KOPT-K1 (cell line): ENCODE measurements around the gene C1QTNF12.
"Not testable (repeated sequence)": the region's sequence is repeated elsewhere in the genome, so short reads cannot be mapped to it uniquely, and the experiment has no call there.

Experiments used
- H3K27ac ChIP-seq: fragments of 200-600 bp; sonication (generic); 2 replicates; pipeline ENCODE4 v1.5.1; 2016; ENCODE audit warnings: antibody characterized with exemption, mild to moderate bottlenecking, low read depth, low read length; ENCODE audit not compliant: poor library complexity, severe bottlenecking
- H3K36me3 ChIP-seq: fragments of 200-600 bp; sonication (generic); 2 replicates; pipeline ENCODE4 v1.5.1; 2017; ENCODE audit warnings: antibody characterized with exemption, mild to moderate bottlenecking, low read length, moderate library complexity; ENCODE audit not compliant: insufficient read depth
- H3K9me3 ChIP-seq: fragments of 200-600 bp; sonication (generic); 2 replicates; pipeline ENCODE4 v1.5.1; 2017; ENCODE audit warnings: antibody characterized with exemption, low read length, mild to moderate bottlenecking; ENCODE audit not compliant: insufficient read depth, poor library complexity, severe bottlenecking

The C1QTNF12 gene

GRCh38 chr1:1255611-1256010 is 9.1 kb upstream of the C1QTNF12 start:
- no peak overlapping the region for H3K27ac ChIP-seq
- H3K36me3 ChIP-seq = peaks cover 81% of the 10 kb centered on the region
- H3K9me3 ChIP-seq = no peaks in the 10 kb centered on the region

DNA sequence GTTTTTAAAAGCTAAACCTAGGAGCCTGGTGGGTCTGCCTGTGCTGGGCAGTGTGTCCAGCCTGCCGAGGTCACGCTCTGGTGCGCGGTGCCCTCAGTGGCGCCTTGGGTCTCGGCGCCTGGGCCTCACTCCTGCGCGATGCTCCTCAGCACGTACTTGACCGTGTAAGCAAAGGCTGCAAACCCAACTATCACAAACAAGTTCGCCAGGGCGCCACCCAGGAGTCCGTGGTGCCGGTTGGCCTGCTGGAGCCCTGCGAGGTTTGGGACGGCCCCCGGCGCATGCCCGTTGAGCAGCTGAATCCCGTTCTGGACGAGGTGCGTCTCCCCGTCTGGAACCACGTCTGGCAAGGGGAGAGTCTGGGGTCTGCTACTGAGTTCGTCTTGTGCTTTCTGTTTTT is 8.6 kb upstream of the C1QTNF12 start:
- Histone ChIP-seq H3K9me3 (no peaks in the 10 kb centered on the region), H3K36me3 (peaks cover 76% of the 10 kb centered on the region), H3K27ac (no peak overlapping the region)

GRCh38 chr1:1254667-1254998 is 8.1 kb upstream of the C1QTNF12 start:
- Histone ChIP-seq H3K9me3 (no peaks in the 10 kb centered on the region), H3K36me3 (peaks cover 71% of the 10 kb centered on the region), H3K27ac (no peak overlapping the region)

DNA sequence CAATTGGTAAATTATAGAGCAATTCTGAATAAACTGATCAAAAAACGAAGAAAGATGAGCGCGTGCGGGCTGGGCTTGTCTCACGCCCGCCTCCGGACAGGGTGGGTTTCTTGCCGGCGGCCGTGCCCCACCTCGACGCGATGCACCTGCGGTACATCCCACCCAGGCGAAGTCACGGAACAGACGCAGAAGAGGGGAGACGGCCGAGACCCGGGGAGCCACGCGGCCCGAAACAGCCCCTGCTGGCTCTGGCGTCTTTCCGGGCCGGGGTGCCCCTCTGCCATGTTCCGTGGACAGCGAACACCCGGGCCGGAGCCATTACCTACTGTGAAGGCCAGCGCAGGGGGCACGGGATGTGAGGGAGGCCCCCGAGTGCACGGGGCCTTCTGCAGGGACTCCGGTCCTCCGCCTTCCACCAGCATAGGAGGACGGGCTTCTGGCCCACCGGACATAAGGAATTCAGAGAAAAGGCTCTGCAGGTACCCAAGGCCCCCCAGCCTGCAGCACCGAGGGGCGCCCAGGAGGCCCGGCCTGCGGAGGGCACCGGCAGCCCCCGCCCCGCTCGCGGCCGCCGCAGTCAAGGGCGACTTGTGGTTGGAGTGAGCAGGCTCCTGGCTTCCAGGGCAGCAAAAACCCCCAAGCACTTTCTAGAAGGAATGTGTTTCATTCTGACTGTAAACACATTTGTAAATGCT is 7.6 kb upstream of the C1QTNF12 start:
- Histone ChIP-seq H3K36me3 (peaks cover 66% of the 10 kb centered on the region), H3K9me3 (no peaks in the 10 kb centered on the region), H3K27ac (no peak overlapping the region)

DNA sequence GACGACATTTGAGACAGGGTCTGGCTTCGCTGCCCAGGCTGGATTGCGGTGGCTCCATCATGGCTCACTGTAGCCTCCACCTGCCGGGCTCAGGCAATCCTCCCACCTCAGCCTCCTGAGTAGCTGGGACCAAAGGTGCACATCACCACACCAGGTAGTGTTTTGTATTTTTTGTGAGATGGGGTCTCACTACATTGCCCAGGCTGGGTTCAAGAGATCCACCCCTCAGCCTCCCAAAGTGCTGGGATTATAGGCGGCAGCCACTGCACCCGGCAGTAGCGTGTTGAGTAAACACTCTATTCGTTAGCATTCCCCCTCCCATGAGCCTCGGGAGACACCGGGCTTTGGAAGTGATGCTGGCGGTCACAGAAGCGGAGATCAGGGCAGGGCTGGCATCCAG is 6.8 kb upstream of the C1QTNF12 start:
- Histone ChIP-seq H3K36me3 (peaks cover 58% of the 10 kb centered on the region), H3K9me3 (no peaks in the 10 kb centered on the region), H3K27ac (no peak overlapping the region)

DNA sequence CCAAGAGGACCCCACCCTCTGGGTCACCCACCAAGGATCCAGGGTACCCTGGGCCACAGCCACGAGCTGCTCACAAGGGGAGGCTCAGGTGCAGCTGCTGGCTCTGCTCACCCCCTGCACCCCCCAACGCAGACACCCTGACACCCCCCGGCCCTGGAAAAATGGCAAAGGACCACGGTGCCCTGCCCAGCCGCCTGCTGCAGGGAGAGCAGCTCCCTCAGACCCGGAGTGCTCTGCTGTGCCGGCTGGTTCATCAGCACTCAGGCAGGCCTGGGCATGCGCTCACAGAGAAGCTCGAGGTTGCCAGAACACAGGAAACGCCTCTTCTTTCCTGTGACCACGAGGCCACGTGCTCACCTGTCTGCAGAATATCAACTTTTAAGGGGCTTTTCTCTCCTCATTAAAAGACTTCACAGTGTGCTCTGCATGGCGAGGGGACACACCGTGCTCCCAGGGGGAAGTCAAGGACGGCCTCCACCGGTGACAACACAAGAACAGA is 4.3 kb upstream of the C1QTNF12 start:
- Histone ChIP-seq H3K27ac (peak overlapping the region; percentile 62), H3K36me3 (peaks cover 36% of the 10 kb centered on the region), H3K9me3 (no peaks in the 10 kb centered on the region)

GRCh38 chr1:1248009-1248913 is 1.7 kb upstream of the C1QTNF12 start:
- H3K36me3 ChIP-seq = peaks cover 10% of the 10 kb centered on the region; the same call in 1 of the 2 replicates
- not testable (repeated sequence) for H3K27ac ChIP-seq, H3K9me3 ChIP-seq

GRCh38 chr1:1247341-1247913 is 905 bp upstream of the C1QTNF12 start:
- Histone ChIP-seq H3K36me3 (0 out of 2 replicates have a peak, but pooled peaks cover 2% of the 10 kb centered on the region), H3K9me3 (no peaks in the 10 kb centered on the region), H3K27ac (no peak overlapping the region)

DNA sequence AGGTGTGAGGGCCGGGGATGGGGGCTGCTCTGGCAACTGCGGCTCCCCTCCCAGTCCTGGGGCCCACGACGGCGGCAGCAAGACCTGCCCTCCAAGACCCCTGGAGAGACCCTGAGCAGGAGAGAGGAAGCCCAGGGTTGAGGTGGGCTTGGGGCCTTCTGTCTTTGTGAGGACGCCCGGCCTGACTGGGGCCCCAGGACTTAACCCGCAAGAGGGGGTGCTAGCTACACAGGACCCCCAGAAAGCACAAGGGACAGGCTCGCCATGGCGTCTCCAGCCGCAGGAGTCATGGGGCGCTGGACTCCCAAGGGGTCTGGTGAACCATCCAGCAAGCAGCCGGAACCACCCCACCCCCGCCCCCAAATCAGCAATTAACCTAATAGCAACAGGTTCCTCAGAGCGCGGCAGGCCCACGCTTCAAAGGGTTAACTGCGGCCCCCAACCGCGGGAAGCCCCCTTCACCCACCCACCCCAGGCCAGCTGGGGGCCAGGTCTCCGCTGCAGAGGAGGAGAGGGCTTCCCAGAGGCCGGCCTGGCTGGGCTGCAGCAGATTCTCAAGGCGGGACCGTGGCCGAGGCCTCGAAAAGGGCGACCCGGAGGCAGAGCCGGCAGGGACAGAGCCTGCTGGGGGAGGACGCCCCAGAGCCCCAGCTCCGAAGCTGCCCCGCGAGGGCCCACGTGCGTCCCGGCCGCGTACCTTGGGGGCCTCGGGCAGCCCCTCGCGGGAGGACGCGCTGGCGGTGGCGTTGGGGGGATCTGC is 525 bp downstream of the C1QTNF12 start:
- no peaks in the 10 kb centered on the region for H3K36me3 ChIP-seq
- no peak overlapping the region for H3K27ac ChIP-seq
- H3K9me3 ChIP-seq = no peaks in the 10 kb centered on the region

DNA sequence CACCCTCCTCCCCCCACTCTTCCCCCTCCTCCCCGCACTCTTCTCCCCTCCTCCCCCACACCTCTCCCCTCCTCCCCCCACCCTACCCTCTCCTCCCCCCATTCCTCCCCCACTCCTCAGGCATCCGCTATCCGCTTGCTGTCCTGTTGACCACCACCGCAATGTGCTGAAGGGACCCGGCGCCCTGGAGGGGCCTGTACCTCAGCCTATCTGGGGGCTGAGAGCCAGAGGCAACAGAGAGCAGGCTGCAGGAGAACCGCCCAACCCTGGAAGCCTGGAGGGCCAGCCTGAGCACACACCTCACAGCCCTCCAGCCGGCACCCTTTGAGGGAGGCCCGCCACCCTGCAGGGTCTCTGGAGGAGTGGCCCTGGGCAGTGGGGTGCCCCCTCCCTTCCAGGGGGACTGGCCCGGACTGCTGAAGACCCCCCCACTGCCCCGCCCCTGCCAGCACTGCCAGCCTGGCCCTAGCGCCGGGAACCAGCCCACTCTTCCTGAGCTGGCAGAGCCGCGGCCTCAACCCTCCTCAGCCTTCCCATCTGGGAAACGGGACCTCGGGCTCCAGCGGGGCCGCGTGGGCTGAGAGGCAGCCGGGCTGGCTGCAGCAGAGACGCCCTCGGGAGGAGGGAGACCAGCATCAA is 1.2 kb downstream of the C1QTNF12 start:
- Histone ChIP-seq H3K36me3 (no peaks in the 10 kb centered on the region), H3K27ac (no peak overlapping the region), H3K9me3 (no peaks in the 10 kb centered on the region)

DNA sequence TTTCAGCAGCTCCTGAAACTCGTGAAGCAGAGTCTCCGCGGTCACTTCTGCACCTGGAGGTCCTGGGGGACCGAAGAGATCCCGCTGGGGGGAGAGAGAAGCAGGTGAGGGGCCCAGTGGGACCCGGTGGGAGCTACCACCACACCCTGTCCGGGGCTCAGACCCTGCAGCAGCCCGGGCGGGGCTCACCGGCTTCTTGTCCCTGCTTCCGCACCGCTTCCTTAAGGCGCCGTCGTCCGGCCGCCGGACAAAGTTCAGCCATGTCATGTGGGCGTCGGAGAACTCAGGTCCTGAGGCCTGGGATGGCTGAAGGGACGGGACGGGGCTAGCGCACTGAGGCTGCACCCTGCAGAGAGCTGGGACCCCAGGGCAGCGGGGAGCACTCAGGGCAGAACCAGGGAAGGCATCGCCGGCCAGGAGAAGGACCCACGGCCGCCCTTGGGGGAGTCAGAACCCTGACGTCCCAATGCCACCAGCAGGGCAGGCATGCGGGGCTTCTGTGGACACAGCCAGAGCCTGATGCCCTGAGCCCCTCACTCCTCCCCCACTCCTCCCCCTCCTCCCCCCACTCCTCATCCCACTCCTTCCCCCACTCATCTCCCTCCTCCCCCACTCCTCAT is 2.2 kb downstream of the C1QTNF12 start:
- H3K36me3 ChIP-seq = no peaks in the 10 kb centered on the region
- H3K9me3 ChIP-seq = no peaks in the 10 kb centered on the region
- no peak overlapping the region for H3K27ac ChIP-seq

DNA sequence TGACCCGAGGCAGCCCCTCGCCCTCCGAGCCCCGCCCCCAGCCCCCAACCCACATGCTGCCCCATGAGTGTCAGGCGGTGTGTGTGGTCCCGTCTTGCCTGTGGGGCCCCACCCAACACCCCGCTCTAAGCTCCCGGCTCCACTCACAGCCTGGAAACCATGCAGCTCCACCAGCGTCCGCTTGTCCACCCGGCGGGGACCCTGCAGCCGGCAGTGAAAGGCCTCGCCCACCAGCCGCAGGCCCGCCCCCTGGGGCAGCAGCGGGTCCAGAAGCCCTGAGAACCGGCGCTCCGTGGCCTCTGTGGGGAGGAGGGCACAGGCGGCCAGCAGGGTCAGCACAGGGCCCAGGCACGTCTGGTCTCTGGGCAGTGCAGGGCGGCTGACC is 2.7 kb downstream of the C1QTNF12 start:
- Histone ChIP-seq H3K36me3 (no peaks in the 10 kb centered on the region), H3K27ac (no peak overlapping the region), H3K9me3 (no peaks in the 10 kb centered on the region)

- Histone ChIP-seq H3K36me3 (no peaks in the 10 kb centered on the region), H3K27ac (no peak overlapping the region), H3K9me3 (no peaks in the 10 kb centered on the region)
These were observed 3.3 kb downstream of the C1QTNF12 start for GRCh38 chr1:1243266-1243660.
